GM23248 (cell line): ENCODE measurements around the gene TTLL13.

Experiments used
- EZH2 ChIP-seq: fragments of 200-600 bp; sonication (generic); IDR thresholded peaks from 2 replicates; pipeline ENCODE4 v1.6.1; 2018; ENCODE audit warnings: antibody characterized with exemption, mild to moderate bottlenecking; ENCODE audit not compliant: insufficient read depth, poor library complexity, severe bottlenecking
- EZH2phosphoT487 ChIP-seq: fragments of 200-600 bp; sonication (generic); IDR thresholded peaks from 2 replicates; pipeline ENCODE4 v1.6.1; 2018; ENCODE audit warnings: antibody characterized with exemption, moderate library complexity, mild to moderate bottlenecking, low read depth; ENCODE audit not compliant: insufficient read depth

DNA sequence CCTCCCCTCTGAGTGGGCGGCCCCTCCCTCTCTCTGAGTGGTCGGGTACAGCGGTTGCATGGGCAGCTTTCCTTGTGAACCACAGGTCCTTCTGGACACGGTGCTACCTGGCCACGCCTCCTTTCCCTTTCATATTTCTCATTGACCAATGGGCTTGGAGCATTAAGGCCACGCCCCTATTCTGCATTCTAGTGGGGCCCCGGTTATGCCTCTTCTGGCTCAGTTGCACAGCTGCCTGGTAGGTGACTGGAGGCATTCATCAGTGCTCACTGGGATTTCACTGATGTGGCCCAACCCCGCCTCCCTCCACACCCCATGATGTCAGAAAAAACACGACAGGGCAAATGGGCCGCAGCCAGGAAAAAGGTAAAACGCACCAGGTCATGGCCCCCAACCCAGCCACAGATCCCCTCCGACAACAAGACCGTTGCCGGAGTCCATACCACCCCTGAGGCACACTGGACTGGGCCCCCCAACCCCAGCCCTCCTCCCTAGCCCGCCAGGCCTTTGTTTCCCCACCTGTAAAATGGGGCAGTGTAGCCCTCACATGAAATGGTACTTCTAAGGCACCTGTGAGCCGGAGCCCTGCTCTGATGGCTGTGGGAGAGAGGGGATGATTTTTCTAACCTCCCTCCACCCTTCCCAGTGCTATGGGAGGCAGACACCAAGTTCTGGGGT lies 42.5 kb downstream of the TTLL13 start:
- no peak for TF ChIP-seq EZH2
- no peak for TF ChIP-seq EZH2phosphoT487
